H1 (cell line): ENCODE measurements around the gene ITPKA. TPM values are rescaled to one million over a fixed set of nuclear protein-coding genes. Genes with fewer than 3 reads are reported as not detected.
A peak's percentile ranks its signal among the peaks of the same experiment; 100 is the strongest.

Experiments
- CTCF ChIA-PET: fragments of 300-600 bp; sonication (Branson Sonifier 250); formaldehyde crosslinking; loops from one replicate; lab custom pipeline; 2021; ENCODE audit not compliant: partially characterized antibody; lab: Charles Lee
- POLR2A ChIA-PET: fragments of 300-600 bp; sonication (Branson Sonifier 250); formaldehyde crosslinking; loops from one replicate; lab custom pipeline; 2021; ENCODE audit warnings: inconsistent platforms; ENCODE audit not compliant: partially characterized antibody; lab: Charles Lee
- DNase-seq, 2 experiments: peaks; one replicate each; pipeline versions ENCODE4 v3.0.0 to v3.0.0-alpha.2; 2010 to 2022; ENCODE audit warnings: low spot score in 2 of 2, low read depth in 1 of 2, mixed read lengths in 1 of 2
- FAIRE-seq: peaks from 2 replicates; lab custom pipeline; 2011; peaks lifted over from hg19 to GRCh38; lab: Jason Lieb, UNC
- H2AFZ ChIP-seq: 2 replicates; pipeline ENCODE4 v1.8.1; 2012; ENCODE audit warnings: low read length, inconsistent platforms
- H2AK5ac ChIP-seq: 2 replicates; pipeline ENCODE4 v1.6.1; 2013; ENCODE audit warnings: low read depth, low read length
- H2BK120ac ChIP-seq: replicated peaks from 2 replicates; pipeline ENCODE3; 2013; ENCODE audit warnings: low read depth, low read length, inconsistent platforms
- H2BK12ac ChIP-seq: 2 replicates; pipeline ENCODE4 v1.6.1; 2013; ENCODE audit warnings: low read depth, low read length
- H2BK15ac ChIP-seq: 2 replicates; pipeline ENCODE4 v1.6.1; 2013; ENCODE audit warnings: low read length
- H2BK20ac ChIP-seq: 2 replicates; pipeline ENCODE4 v1.6.1; 2013; ENCODE audit warnings: low read length
- H2BK5ac ChIP-seq: 2 replicates; pipeline ENCODE4 v1.6.1; 2013; ENCODE audit warnings: low read depth, low read length
- H3K14ac ChIP-seq: 2 replicates; pipeline ENCODE4 v1.6.1; 2013; ENCODE audit warnings: inconsistent platforms; ENCODE audit not compliant: insufficient read length
- H3K18ac ChIP-seq: 2 replicates; pipeline ENCODE4 v1.6.1; 2013; ENCODE audit warnings: low read length; ENCODE audit errors: extremely low read depth
- H3K23ac ChIP-seq: 2 replicates; pipeline ENCODE4 v1.6.1; 2013; ENCODE audit warnings: inconsistent platforms; ENCODE audit not compliant: insufficient read length
- H3K23me2 ChIP-seq: 2 replicates; pipeline ENCODE4 v1.6.1; 2013; ENCODE audit warnings: low read depth, low read length
- H3K27ac ChIP-seq: 2 replicates; pipeline ENCODE4 v1.6.1; 2011; ENCODE audit warnings: low read depth, low read length, inconsistent platforms
- H3K27me3 ChIP-seq, 4 experiments: replicated peaks in 1 of 4; 1 replicate in 1 of 4; 2 replicates in 3 of 4; pipeline versions ENCODE4 v1.6.1 to v1.8.1; 2011 to 2013; ENCODE audit warnings: low read length in 3 of 4, mild to moderate bottlenecking in 3 of 4, inconsistent platforms in 2 of 4, mixed read lengths in 2 of 4, moderate library complexity in 1 of 4; ENCODE audit not compliant: control insufficient read depth in 3 of 4, insufficient read depth in 3 of 4; ENCODE audit errors: extremely low read depth in 1 of 4
- H3K36me3 ChIP-seq, 4 experiments: 2 replicates each; pipeline versions ENCODE4 v1.6.1 to v1.8.1; 2011 to 2013; ENCODE audit warnings: mild to moderate bottlenecking in 4 of 4, low read length in 3 of 4, moderate library complexity in 2 of 4, control low read depth in 1 of 4, inconsistent platforms in 1 of 4; ENCODE audit not compliant: insufficient read depth in 4 of 4, control insufficient read depth in 2 of 4
- H3K4ac ChIP-seq: replicated peaks from 2 replicates; pipeline ENCODE3; 2013; ENCODE audit warnings: low read length, low read depth, mixed read lengths, inconsistent platforms; ENCODE audit not compliant: insufficient read length
- H3K4me1 ChIP-seq, 4 experiments: replicated peaks in 1 of 4; 1 replicate in 1 of 4; 2 replicates in 3 of 4; pipeline versions ENCODE4 v1.6.1 to v1.8.1; 2011 to 2013; ENCODE audit warnings: low read length in 3 of 4, inconsistent platforms in 2 of 4, mixed read lengths in 1 of 4; ENCODE audit not compliant: insufficient read depth in 4 of 4, control insufficient read depth in 3 of 4
- H3K4me2 ChIP-seq, 2 experiments: 2 replicates each; pipeline versions ENCODE4 v1.6.1 to v1.8.1; 2011 to 2013; ENCODE audit warnings: low read depth in 2 of 2, low read length in 2 of 2, control low read depth in 1 of 2, inconsistent platforms in 1 of 2, mild to moderate bottlenecking in 1 of 2; ENCODE audit not compliant: insufficient read depth in 1 of 2
- H3K4me3 ChIP-seq, 4 experiments: fragments of 200-600, 300-600 bp in 1 of 4; sonication (generic), shearing (Covaris generic), sonication (Bioruptor Twin) in 1 of 4; 2 replicates each; pipeline versions ENCODE4 v1.5.1 to v1.8.1; 2011 to 2016; ENCODE audit warnings: low read length in 4 of 4, low read depth in 3 of 4, control low read depth in 2 of 4, inconsistent platforms in 2 of 4, mild to moderate bottlenecking in 2 of 4, mixed read lengths in 1 of 4, moderate library complexity in 1 of 4; ENCODE audit not compliant: insufficient read depth in 2 of 4; ENCODE audit errors: extremely low read depth in 1 of 4
- H3K56ac ChIP-seq: replicated peaks from 2 replicates; pipeline ENCODE3; 2013; ENCODE audit warnings: low read depth, mild to moderate bottlenecking, mixed read lengths, low read length, inconsistent platforms; ENCODE audit not compliant: insufficient read length
- H3K79me1 ChIP-seq: 2 replicates; pipeline ENCODE4 v1.6.1; 2013; ENCODE audit warnings: low read depth, low read length, control low read depth
- H3K79me2 ChIP-seq, 2 experiments: 2 replicates each; pipeline versions ENCODE4 v1.6.1 to v1.8.1; 2012 to 2013; ENCODE audit warnings: low read length in 2 of 2, mild to moderate bottlenecking in 2 of 2, inconsistent platforms in 1 of 2; ENCODE audit not compliant: insufficient read depth in 2 of 2, control insufficient read depth in 1 of 2
- H3K9ac ChIP-seq, 4 experiments: replicated peaks in 1 of 4; 1 replicate in 1 of 4; 2 replicates in 3 of 4; pipeline versions ENCODE4 v1.6.1 to v1.8.1; 2011 to 2013; ENCODE audit warnings: low read depth in 3 of 4, low read length in 3 of 4, control low read depth in 2 of 4, mild to moderate bottlenecking in 2 of 4, moderate library complexity in 2 of 4, inconsistent platforms in 1 of 4; ENCODE audit errors: extremely low read depth in 1 of 4
- H3K9me3 ChIP-seq, 2 experiments: 2 replicates each; pipeline versions ENCODE4 v1.6.1 to v1.8.1; 2012 to 2013; ENCODE audit warnings: mild to moderate bottlenecking in 2 of 2, moderate library complexity in 2 of 2, control low read depth in 1 of 2, inconsistent platforms in 1 of 2, low read depth in 1 of 2, low read length in 1 of 2, mixed read lengths in 1 of 2; ENCODE audit not compliant: insufficient read depth in 2 of 2
- H4K20me1 ChIP-seq, 2 experiments: replicated peaks in 1 of 2; 2 replicates each; pipeline versions ENCODE3 to v1.8.1; 2011 to 2013; ENCODE audit warnings: inconsistent platforms in 2 of 2, low read length in 2 of 2, mild to moderate bottlenecking in 1 of 2; ENCODE audit not compliant: insufficient read depth in 2 of 2, control insufficient read depth in 1 of 2
- H4K5ac ChIP-seq: 2 replicates; pipeline ENCODE4 v1.6.1; 2013; ENCODE audit warnings: low read length, low read depth, mixed read lengths, inconsistent platforms; ENCODE audit not compliant: insufficient read length
- H4K8ac ChIP-seq: 2 replicates; pipeline ENCODE4 v1.8.0; 2013; ENCODE audit warnings: mild to moderate bottlenecking, moderate library complexity, low read length, inconsistent platforms; ENCODE audit not compliant: insufficient read depth; ENCODE audit errors: extremely low read depth
- H4K91ac ChIP-seq: replicated peaks from 2 replicates; pipeline ENCODE3; 2013; ENCODE audit warnings: low read length, mixed read lengths, inconsistent platforms; ENCODE audit not compliant: insufficient read length
- ATF3 ChIP-seq: IDR thresholded peaks from 2 replicates; pipeline ENCODE4 v1.6.1; 2011; ENCODE audit warnings: low read depth, mild to moderate bottlenecking, low read length; ENCODE audit not compliant: insufficient read depth
- E2F6 ChIP-seq: IDR thresholded peaks from 2 replicates; pipeline ENCODE4 v1.6.1; 2012; ENCODE audit warnings: inconsistent platforms
- FOSL1 ChIP-seq: IDR thresholded peaks from 2 replicates; pipeline ENCODE4 v1.6.1; 2011; ENCODE audit warnings: mild to moderate bottlenecking, low read depth, low read length, moderate library complexity; ENCODE audit not compliant: insufficient read depth
- JUND ChIP-seq: IDR thresholded peaks from 2 replicates; pipeline ENCODE4 v1.6.1; 2011; ENCODE audit warnings: mild to moderate bottlenecking, improper control_type of control experiment, low read length
- MAX ChIP-seq: IDR thresholded peaks from 2 replicates; pipeline ENCODE4 v1.6.1; 2012; ENCODE audit warnings: inconsistent platforms
- SIN3A ChIP-seq, 2 experiments: IDR thresholded peaks in 1 of 2; conservative IDR thresholded peaks in 1 of 2; 2 replicates each; pipeline ENCODE4 v1.6.1; 2011 to 2012; ENCODE audit warnings: low read length in 2 of 2, improper control_type of control experiment in 1 of 2, low read depth in 1 of 2, mild to moderate bottlenecking in 1 of 2
- YY1 ChIP-seq: IDR thresholded peaks from 2 replicates; pipeline ENCODE4 v1.6.1; 2011; ENCODE audit warnings: low read depth, mild to moderate bottlenecking, low read length
- WGBS, 2 experiments: shearing (Covaris generic) in 1 of 2; methylation state at CpG; one replicate each; pipeline versions ENCODE4 v1.1.6 to v1.1.7; 2013 to 2015; ENCODE audit warnings: low lambda C conversion rate in 2 of 2, mixed read lengths in 2 of 2, inconsistent platforms in 1 of 2, low coverage in 1 of 2, missing lambda C conversion rate in 1 of 2; ENCODE audit not compliant: insufficient replicate concordance in 2 of 2, insufficient coverage in 1 of 2, insufficient read length in 1 of 2; ENCODE audit errors: extremely low coverage in 1 of 2, missing lambda C conversion rate in 1 of 2; 5-methylcytosine and 5-hydroxymethylcytosine counted together
- polyA plus RNA-seq, 7 experiments: library from polyadenylated mRNA; depleted of rRNA in 3 of 7; stranded (reverse) in 5 of 7; unstranded in 2 of 7; fragments of >200 nt in 5 of 7; fragments of 200-250 nt in 2 of 7; gene quantifications; 1 replicate in 5 of 7; 2 replicates in 1 of 7; 4 replicates in 1 of 7; pipeline versions ENCODE4 v1.2.1 to v1.2.3, GENCODE V29; 2011 to 2013; ENCODE audit warnings: missing spikeins in 2 of 7, mixed read lengths in 2 of 7
- total RNA-seq: library from RNA; stranded (reverse); fragmentation: NEBNext Ultra II Directional; extraction: Animal tissue kit (Norgen Biotek cat#: 25700); gene quantifications from 2 replicates; pipeline ENCODE4 v1.2.1, GENCODE V29; 2021

The ITPKA gene
- total and polyA plus RNA-seq, 2 of the 8 experiments (the other 6 are each of a cell fraction or from before 2014, with no cell fraction given), result 0.39 to 0.99 TPM

GRCh38 chr15:41501191-41501917 lies 7.7 kb downstream of the ITPKA start:
- no peaks in the 10 kb centered on the region for H3K79me1 ChIP-seq
- no peak overlapping the region; the same call in 1 of the 2 replicates for H3K18ac ChIP-seq
- H2BK20ac ChIP-seq, result no peak overlapping the region
- no peak overlapping the region for H2BK12ac ChIP-seq
- no peak overlapping the region for H2BK120ac ChIP-seq
- peak overlapping the region; percentile 74 to 78 for H3K4me2 ChIP-seq
- no peaks in the 10 kb centered on the region; a peak in 1 of 4 replicates for H3K9me3 ChIP-seq
- no peak overlapping the region for H4K5ac ChIP-seq
- peaks cover 3 to 14% of the 10 kb centered on the region in 2 experiments for H4K20me1 ChIP-seq
- no peak overlapping the region for H3K9ac ChIP-seq
- H3K23ac ChIP-seq, result no peak overlapping the region
- POLR2A ChIA-PET, result interaction anchor here (1.0 to 2.1 kb wide), 6 partner anchors 8 to 43 kb away, joined by 3 to 9 read pairs (median 3); partner anchors contain the start of genes LTK and RPAP1
- no peak overlapping the region for H2AK5ac ChIP-seq
- FAIRE-seq, result no peak
- no peak overlapping the region for H2BK5ac ChIP-seq
- H3K79me2 ChIP-seq, result no peaks in the 10 kb centered on the region
- H2BK15ac ChIP-seq, result no peak overlapping the region
- H4K91ac ChIP-seq, result no peak overlapping the region
- H3K36me3 ChIP-seq, result no peaks in the 10 kb centered on the region
- peaks cover 0 to 19% (median 12%) of the 10 kb centered on the region in 4 experiments; a peak in 6 of 7 replicates for H3K4me1 ChIP-seq
- H3K4me3 ChIP-seq, result peak overlapping the region; percentile 19 to 53 (median 26); a peak in 6 of 8 replicates
- H3K27ac ChIP-seq, result no peak overlapping the region
- peak; percentile 78 for TF ChIP-seq JUND
- peak; percentile 41; the same call in 1 of the 2 replicates for TF ChIP-seq MAX
- TF ChIP-seq E2F6, result peak; percentile 10; the same call in 1 of the 2 replicates
- TF ChIP-seq ATF3, result no peak
- TF ChIP-seq YY1, result 0 out of 2 replicates have a peak, but pooled peaks have one; percentile 8
- 0 out of 4 replicates have a peak, but pooled peaks of 1 of the 2 experiments have one; percentile 5 for TF ChIP-seq SIN3A (conservative IDR thresholded peaks at IDR 0.05 in 1 of 2, IDR thresholded peaks at IDR 0.05 in 1 of 2; ENCODE audit: low read depth in 1 of 2, low read length in 2 of 2)
- TF ChIP-seq FOSL1, result no peak
- TF ChIP-seq, all 59 proteins: peak for 5
- H3K14ac ChIP-seq, result no peak overlapping the region
- CTCF ChIA-PET, result interaction anchor here (0.6 to 1.1 kb wide), 3 partner anchors 35 to 189 kb away, joined by 3 read pairs; no protein-coding TSS in a partner anchor
- H4K8ac ChIP-seq, result no peak overlapping the region; the same call in 1 of the 2 replicates
- H2AFZ ChIP-seq, result no peak overlapping the region
- DNase-seq, result peak in 1 of 2 experiments; percentile 66
- peaks cover 10% of the 10 kb centered on the region; the same call in 1 of the 2 replicates for H3K23me2 ChIP-seq
- no peak overlapping the region for H3K56ac ChIP-seq
- WGBS, 2 experiments, result 9% methylated on average over 28 of the region's 56 CpGs; no CpG with 5 or more reads in 1 of the 2 experiments
- peaks cover 71 to 99% (median 97%) of the 10 kb centered on the region in 4 experiments for H3K27me3 ChIP-seq
- H3K4ac ChIP-seq, result no peak overlapping the region
